ENCODE results near the gene TPT1.

DNA sequence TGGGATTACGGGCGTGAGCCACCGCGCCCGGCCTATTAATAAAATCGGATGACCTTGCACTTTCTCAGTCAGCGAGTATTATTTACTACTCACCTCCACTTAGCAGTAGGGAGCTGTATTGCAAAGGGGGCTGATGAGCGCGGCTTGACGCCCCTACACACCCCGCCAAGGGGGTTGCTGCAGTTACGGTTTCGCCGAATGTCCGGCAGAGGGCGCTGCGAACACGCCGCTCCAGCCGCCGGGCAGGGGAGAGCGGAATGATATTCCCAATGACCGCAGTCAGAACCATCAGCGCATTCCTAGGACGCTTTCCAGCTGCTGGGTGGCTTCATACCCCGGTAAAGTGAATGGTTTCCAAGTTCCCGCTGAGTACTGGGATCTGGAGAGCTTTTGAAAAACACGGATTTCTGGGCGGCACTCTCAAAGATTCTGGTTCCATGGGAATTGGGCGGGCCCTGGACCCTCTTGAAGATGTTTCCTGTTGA, 30.0 kb upstream of the TPT1 start:
- TF ChIP-seq, protein P1, sequence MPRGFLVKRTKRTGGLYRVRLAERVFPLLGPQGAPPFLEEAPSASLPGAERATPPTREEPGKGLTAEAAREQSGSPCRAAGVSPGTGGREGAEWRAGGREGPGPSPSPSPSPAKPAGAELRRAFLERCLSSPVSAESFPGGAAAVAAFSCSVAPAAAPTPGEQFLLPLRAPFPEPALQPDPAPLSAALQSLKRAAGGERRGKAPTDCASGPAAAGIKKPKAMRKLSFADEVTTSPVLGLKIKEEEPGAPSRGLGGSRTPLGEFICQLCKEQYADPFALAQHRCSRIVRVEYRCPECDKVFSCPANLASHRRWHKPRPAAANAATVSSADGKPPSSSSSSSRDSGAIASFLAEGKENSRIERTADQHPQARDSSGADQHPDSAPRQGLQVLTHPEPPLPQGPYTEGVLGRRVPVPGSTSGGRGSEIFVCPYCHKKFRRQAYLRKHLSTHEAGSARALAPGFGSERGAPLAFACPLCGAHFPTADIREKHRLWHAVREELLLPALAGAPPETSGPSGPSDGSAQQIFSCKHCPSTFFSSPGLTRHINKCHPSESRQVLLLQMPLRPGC (tag by site-specific recombination; IDR thresholded peaks at IDR 0.05): no peak
- TF ChIP-seq, protein P2, sequence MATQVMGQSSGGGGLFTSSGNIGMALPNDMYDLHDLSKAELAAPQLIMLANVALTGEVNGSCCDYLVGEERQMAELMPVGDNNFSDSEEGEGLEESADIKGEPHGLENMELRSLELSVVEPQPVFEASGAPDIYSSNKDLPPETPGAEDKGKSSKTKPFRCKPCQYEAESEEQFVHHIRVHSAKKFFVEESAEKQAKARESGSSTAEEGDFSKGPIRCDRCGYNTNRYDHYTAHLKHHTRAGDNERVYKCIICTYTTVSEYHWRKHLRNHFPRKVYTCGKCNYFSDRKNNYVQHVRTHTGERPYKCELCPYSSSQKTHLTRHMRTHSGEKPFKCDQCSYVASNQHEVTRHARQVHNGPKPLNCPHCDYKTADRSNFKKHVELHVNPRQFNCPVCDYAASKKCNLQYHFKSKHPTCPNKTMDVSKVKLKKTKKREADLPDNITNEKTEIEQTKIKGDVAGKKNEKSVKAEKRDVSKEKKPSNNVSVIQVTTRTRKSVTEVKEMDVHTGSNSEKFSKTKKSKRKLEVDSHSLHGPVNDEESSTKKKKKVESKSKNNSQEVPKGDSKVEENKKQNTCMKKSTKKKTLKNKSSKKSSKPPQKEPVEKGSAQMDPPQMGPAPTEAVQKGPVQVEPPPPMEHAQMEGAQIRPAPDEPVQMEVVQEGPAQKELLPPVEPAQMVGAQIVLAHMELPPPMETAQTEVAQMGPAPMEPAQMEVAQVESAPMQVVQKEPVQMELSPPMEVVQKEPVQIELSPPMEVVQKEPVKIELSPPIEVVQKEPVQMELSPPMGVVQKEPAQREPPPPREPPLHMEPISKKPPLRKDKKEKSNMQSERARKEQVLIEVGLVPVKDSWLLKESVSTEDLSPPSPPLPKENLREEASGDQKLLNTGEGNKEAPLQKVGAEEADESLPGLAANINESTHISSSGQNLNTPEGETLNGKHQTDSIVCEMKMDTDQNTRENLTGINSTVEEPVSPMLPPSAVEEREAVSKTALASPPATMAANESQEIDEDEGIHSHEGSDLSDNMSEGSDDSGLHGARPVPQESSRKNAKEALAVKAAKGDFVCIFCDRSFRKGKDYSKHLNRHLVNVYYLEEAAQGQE (tag by site-specific recombination; IDR thresholded peaks at IDR 0.05): no peak
- TF ChIP-seq ZSCAN16 (tag by site-specific recombination; IDR thresholded peaks at IDR 0.05): no peak
- TF ChIP-seq, protein P3, sequence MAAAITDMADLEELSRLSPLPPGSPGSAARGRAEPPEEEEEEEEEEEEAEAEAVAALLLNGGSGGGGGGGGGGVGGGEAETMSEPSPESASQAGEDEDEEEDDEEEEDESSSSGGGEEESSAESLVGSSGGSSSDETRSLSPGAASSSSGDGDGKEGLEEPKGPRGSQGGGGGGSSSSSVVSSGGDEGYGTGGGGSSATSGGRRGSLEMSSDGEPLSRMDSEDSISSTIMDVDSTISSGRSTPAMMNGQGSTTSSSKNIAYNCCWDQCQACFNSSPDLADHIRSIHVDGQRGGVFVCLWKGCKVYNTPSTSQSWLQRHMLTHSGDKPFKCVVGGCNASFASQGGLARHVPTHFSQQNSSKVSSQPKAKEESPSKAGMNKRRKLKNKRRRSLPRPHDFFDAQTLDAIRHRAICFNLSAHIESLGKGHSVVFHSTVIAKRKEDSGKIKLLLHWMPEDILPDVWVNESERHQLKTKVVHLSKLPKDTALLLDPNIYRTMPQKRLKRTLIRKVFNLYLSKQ (tag by site-specific recombination; IDR thresholded peaks at IDR 0.05; ENCODE audit: borderline replicate concordance): no peak
- TF ChIP-seq ZNF670 (tag by site-specific recombination; IDR thresholded peaks at IDR 0.05; ENCODE audit: low read depth): no peak
- TF ChIP-seq SP2 (tag by site-specific recombination; IDR thresholded peaks at IDR 0.05): no peak
- TF ChIP-seq ZNF561 (tag by site-specific recombination; IDR thresholded peaks at IDR 0.05; ENCODE audit: borderline replicate concordance): no peak
- TF ChIP-seq, protein P4, sequence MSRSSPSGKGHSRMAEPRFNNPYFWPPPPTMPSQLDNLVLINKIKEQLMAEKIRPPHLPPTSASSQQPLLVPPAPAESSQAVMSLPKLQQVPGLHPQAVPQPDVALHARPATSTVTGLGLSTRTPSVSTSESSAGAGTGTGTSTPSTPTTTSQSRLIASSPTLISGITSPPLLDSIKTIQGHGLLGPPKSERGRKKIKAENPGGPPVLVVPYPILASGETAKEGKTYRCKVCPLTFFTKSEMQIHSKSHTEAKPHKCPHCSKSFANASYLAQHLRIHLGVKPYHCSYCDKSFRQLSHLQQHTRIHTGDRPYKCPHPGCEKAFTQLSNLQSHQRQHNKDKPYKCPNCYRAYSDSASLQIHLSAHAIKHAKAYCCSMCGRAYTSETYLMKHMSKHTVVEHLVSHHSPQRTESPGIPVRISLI (tag by site-specific recombination; IDR thresholded peaks at IDR 0.05): no peak
